HUES48 (cell line): ENCODE results near the gene LRRTM3.

ENCODE experiments used
- H3K27ac ChIP-seq: one replicate; pipeline ENCODE4 v1.7.0; 2013; ENCODE audit warnings: low read depth, low read length, inconsistent platforms
- H3K27me3 ChIP-seq: 2 replicates; pipeline ENCODE4 v1.6.1; 2013; ENCODE audit warnings: mild to moderate bottlenecking, low read length; ENCODE audit not compliant: control insufficient read depth, insufficient read depth
- H3K36me3 ChIP-seq: 2 replicates; pipeline ENCODE4 v1.6.1; 2013; ENCODE audit warnings: low read length; ENCODE audit not compliant: control insufficient read depth, insufficient read depth
- H3K4me1 ChIP-seq: 2 replicates; pipeline ENCODE4 v1.6.1; 2013; ENCODE audit warnings: mild to moderate bottlenecking, low read length; ENCODE audit not compliant: control insufficient read depth, insufficient read depth
- H3K4me3 ChIP-seq: 2 replicates; pipeline ENCODE4 v1.5.1; 2013; ENCODE audit warnings: mild to moderate bottlenecking, low read depth, low read length
- H3K9ac ChIP-seq: 2 replicates; pipeline ENCODE4 v1.6.1; 2013; ENCODE audit warnings: mild to moderate bottlenecking, low read depth, low read length, moderate library complexity
- H3K9me3 ChIP-seq: 2 replicates; pipeline ENCODE4 v1.6.1; 2013; ENCODE audit warnings: low read length; ENCODE audit not compliant: control insufficient read depth, insufficient read depth

The LRRTM3 gene

GRCh38 chr10:67114945-67115344 is 189.1 kb downstream of the LRRTM3 start:
- H3K4me1 ChIP-seq = no peaks in the 10 kb centered on the region
- no peaks in the 10 kb centered on the region for H3K9me3 ChIP-seq
- no peak overlapping the region for H3K4me3 ChIP-seq
- H3K27ac ChIP-seq = no peak overlapping the region
- H3K36me3 ChIP-seq = no peaks in the 10 kb centered on the region
- H3K9ac ChIP-seq = no peak overlapping the region
- no peaks in the 10 kb centered on the region for H3K27me3 ChIP-seq

- Histone ChIP-seq H3K9me3 (no peaks in the 10 kb centered on the region), H3K27ac (no peak overlapping the region), H3K27me3 (no peaks in the 10 kb centered on the region), H3K4me1 (no peaks in the 10 kb centered on the region), H3K36me3 (no peaks in the 10 kb centered on the region), H3K4me3 (no peak overlapping the region), H3K9ac (no peak overlapping the region)
Observed at GRCh38 chr10:67115972-67116371, 190.1 kb downstream of the LRRTM3 start.

- Histone ChIP-seq H3K27me3 (no peaks in the 10 kb centered on the region), H3K4me3 (no peak overlapping the region), H3K9ac (no peak overlapping the region), H3K4me1 (peaks cover 4% of the 10 kb centered on the region), H3K36me3 (no peaks in the 10 kb centered on the region), H3K9me3 (no peaks in the 10 kb centered on the region), H3K27ac (no peak overlapping the region)
Observed at GRCh38 chr10:67119651-67120050, 193.8 kb downstream of the LRRTM3 start.

GRCh38 chr10:67127441-67127840 is 201.6 kb downstream of the LRRTM3 start:
- no peak overlapping the region for H3K9ac ChIP-seq
- no peaks in the 10 kb centered on the region for H3K4me1 ChIP-seq
- H3K27me3 ChIP-seq = no peaks in the 10 kb centered on the region
- H3K36me3 ChIP-seq = no peaks in the 10 kb centered on the region
- H3K4me3 ChIP-seq = no peak overlapping the region
- no peaks in the 10 kb centered on the region for H3K9me3 ChIP-seq
- no peak overlapping the region for H3K27ac ChIP-seq

GRCh38 chr10:67140641-67141040 is 214.8 kb downstream of the LRRTM3 start:
- Histone ChIP-seq H3K36me3 (no peaks in the 10 kb centered on the region), H3K9ac (no peak overlapping the region), H3K9me3 (no peaks in the 10 kb centered on the region), H3K27me3 (no peaks in the 10 kb centered on the region), H3K4me1 (peaks cover 8% of the 10 kb centered on the region), H3K27ac (no peak overlapping the region), H3K4me3 (no peak overlapping the region)

- Histone ChIP-seq H3K27me3 (no peaks in the 10 kb centered on the region), H3K4me1 (peaks cover 8% of the 10 kb centered on the region), H3K9ac (no peak overlapping the region), H3K36me3 (no peaks in the 10 kb centered on the region), H3K9me3 (no peaks in the 10 kb centered on the region), H3K4me3 (no peak overlapping the region), H3K27ac (no peak overlapping the region)
Observed at GRCh38 chr10:67141300-67141699, 215.5 kb downstream of the LRRTM3 start.

- Histone ChIP-seq H3K4me3 (no peak overlapping the region), H3K9ac (no peak overlapping the region), H3K9me3 (no peaks in the 10 kb centered on the region), H3K27ac (no peak overlapping the region), H3K4me1 (peaks cover 8% of the 10 kb centered on the region), H3K27me3 (no peaks in the 10 kb centered on the region), H3K36me3 (no peaks in the 10 kb centered on the region)
Observed at GRCh38 chr10:67144530-67144929, 218.7 kb downstream of the LRRTM3 start.
